NCI-H1436 (cell line): Measurements from ENCODE around the gene AMPD1.

ENCODE experiments used
- DNase-seq: peaks from one replicate; lab custom pipeline; 2025; lab: John Stamatoyannopoulos, UW

AMPD1 gene

GRCh38 chr1:114638910-114639309 lies 56.4 kb downstream of the AMPD1 start:
- no peak for DNase-seq

GRCh38 chr1:114632427-114632826 lies 62.9 kb downstream of the AMPD1 start:
- no peak for DNase-seq

DNA sequence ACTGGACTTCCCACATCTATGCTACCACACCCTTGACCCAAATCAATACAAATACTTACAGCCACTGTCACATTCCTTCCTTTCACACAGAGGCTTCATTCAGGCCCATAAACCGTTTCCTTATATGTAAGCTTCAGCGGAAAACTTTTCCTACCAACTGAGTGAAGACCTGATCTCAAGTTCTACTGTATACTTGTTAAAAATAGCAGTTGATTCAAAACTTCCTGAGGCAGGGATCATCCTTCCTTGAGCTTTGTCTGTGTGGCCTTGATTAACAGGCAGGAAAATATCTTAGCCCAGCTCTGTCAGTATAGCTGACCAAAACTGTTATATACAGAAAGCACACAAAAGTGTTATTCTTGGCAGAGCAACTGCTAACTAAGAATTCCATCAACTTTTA lies 68.2 kb downstream of the AMPD1 start:
- no peak for DNase-seq

GRCh38 chr1:114623364-114623763 lies 72.0 kb downstream of the AMPD1 start:
- no peak for DNase-seq
